GM19043 (cell line): ENCODE results near the gene PCDH18.
"Not testable (repeated sequence)": the region's sequence is repeated elsewhere in the genome, so short reads cannot be mapped to it uniquely, and the experiment has no call there.

ENCODE experiments used
- ATAC-seq: cut with Tn5 transposase; IDR thresholded peaks from one replicate; pipeline ENCODE4 v1.9.1; 2021; ENCODE audit warnings: low read depth; ENCODE audit not compliant: unreplicated experiment

PCDH18 gene, protein sequence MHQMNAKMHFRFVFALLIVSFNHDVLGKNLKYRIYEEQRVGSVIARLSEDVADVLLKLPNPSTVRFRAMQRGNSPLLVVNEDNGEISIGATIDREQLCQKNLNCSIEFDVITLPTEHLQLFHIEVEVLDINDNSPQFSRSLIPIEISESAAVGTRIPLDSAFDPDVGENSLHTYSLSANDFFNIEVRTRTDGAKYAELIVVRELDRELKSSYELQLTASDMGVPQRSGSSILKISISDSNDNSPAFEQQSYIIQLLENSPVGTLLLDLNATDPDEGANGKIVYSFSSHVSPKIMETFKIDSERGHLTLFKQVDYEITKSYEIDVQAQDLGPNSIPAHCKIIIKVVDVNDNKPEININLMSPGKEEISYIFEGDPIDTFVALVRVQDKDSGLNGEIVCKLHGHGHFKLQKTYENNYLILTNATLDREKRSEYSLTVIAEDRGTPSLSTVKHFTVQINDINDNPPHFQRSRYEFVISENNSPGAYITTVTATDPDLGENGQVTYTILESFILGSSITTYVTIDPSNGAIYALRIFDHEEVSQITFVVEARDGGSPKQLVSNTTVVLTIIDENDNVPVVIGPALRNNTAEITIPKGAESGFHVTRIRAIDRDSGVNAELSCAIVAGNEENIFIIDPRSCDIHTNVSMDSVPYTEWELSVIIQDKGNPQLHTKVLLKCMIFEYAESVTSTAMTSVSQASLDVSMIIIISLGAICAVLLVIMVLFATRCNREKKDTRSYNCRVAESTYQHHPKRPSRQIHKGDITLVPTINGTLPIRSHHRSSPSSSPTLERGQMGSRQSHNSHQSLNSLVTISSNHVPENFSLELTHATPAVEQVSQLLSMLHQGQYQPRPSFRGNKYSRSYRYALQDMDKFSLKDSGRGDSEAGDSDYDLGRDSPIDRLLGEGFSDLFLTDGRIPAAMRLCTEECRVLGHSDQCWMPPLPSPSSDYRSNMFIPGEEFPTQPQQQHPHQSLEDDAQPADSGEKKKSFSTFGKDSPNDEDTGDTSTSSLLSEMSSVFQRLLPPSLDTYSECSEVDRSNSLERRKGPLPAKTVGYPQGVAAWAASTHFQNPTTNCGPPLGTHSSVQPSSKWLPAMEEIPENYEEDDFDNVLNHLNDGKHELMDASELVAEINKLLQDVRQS

DNA sequence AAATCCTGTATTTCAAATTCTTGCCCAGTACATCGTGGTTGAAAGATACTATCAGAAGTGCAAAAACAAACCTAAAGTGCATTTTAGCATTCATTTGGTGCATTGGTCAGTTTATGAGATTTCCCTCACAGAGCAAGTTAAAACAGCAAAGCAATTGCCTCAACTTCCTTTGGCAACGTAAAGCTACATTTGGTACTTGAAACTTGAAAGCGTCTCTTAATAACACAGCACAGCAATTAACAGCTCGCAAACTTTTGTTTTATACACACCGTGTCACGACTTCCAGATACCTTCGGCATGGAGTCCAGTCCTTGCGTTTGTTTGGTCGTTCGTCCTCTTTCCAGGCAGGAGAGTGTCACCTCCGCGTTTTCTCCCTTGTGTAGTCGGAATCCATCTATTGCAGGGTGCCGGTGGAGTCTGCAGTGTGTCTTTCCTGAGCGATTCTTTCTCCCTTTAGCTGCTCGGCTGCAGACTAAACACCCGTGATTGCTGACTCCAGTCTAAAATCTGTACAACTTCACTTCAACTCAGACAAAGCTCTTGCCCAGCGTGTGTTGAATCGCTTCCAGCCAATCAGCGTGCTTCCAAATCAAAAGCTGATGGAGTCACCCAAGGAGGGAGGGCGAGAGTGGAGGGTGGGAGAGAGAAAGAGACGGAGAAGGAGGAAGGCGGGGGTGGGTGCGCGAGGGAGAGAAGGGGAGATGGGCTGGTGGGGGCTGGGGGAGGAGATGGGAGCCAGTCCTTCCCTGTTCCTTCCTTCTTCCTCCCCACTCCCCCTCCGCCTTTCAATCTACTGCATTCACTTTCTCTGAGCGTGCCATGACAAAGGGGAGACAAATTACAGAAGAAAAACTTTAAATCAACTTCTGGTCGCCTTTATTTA, at the start of gene PCDH18:
TSS of gene PCDH18 (minus strand) at position 509 of the 883 bp plus-strand sequence. CDS start at position 103, 406 bp downstream.
- peak; percentile 38 for ATAC-seq

DNA sequence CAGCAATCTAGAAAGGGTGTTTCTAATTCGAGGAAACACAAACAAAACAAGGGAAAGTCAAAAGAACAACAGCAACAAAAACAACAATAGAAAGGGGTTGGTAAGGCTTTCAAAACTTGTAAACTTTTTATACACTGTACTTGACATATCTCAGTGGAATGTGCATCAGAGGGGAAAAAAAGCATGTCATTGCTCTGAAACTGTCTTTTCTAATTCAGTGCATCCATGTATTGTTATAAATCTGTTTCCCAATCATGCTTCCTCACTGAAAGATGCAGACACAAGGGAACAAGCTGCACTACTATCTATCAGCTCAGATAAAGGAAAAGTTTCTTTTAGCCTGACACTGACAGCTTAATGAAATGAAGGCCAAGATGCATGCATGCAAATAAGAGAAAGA, 44.2 kb upstream of the PCDH18 start:
- ATAC-seq: no peak

DNA sequence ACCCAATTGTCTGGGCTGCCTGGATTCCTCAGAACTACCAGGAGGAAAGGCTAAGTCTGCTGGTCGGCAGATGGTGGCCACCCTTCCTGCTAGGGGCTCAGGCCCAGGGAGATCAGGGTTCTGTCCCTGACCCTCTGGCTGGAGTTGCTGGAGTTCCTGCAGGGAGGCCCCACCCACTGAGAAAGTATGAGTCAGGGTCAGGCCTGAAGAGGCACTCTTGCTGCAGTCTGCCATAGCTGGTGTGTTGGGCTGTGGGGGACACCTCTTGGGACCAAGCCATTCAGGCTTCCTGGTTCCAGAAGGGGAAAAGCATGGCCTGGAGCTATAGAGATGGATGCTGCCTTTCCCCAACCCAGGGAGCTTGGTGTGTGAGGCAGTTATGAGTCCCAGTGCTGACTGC, 40.4 kb upstream of the PCDH18 start:
- no peak for ATAC-seq

DNA sequence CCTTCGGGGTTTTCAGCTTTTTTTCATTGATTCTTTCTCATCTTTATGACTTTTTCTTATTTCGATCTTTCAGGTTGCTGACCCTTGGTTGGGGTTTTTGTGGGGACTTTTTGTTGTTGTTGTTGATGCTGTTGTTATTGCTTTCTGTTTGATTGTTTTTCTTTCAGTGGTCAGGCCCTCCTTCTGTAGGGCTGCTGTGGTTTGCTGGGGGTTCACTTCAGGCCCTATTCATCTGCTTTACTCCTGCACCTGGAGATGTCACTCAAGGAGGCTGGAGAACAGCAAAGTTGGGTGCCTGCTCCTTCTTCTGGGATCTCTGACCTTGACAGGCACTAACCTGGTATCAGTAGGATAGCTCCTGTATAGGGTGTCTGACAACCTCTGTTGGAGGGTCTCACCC, 39.9 kb upstream of the PCDH18 start:
- ATAC-seq: no peak

DNA sequence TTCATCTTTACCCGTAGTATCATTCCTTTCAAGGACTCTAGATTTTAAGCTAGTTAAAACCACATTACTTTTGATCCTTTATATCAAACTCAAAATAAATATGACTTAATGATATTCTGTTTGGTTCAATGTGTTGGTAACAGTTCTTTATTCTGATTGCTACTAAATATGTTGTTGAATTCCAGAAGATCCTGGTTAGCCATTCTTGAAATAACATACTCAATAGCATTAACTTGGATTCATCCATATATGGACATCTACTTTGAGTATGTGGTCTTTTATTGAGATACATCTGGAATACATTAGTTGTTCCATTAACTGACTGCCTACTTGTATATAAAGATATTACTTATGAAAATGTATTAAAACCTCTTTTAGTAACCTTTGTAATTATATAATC, 27.5 kb upstream of the PCDH18 start:
- ATAC-seq: no peak

DNA sequence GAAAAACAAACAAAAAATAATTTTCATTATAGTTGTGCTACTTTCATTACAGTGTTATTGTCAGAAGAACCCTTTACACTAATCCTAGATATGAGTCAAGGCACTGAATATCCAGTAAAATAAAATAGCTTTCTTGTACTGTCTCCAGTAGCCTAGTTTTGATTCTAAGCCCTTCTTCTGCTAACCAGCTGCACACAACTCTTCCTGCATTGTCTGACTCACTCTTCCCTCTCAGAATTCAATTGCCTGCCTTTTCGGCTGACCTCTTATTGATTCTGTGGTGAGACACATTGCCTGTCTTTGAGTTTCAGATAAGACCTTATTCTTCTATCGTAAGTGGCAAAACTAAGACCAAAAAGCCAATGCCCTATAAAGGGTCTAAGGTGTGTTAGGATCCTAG, 26.7 kb upstream of the PCDH18 start:
- ATAC-seq: no peak

DNA sequence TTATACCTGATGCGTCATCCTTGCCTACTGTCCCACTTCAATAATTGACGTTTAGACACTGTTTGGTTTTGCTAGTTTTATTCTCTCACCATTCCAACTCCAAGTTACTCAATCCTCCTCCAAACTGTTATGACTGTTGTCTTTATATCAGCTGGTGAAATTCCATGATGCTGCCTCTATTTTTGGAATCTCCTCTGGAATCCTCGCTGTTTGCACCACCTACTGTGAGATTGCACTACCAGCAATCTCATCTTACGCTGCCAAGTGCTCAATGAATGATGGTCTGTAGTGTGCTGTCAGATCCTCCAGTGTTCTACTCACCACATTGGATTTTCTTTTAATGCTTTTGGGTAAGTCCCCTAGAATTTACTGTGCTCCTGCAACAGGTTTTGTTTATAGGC, 13.2 kb upstream of the PCDH18 start:
- ATAC-seq: no peak

DNA sequence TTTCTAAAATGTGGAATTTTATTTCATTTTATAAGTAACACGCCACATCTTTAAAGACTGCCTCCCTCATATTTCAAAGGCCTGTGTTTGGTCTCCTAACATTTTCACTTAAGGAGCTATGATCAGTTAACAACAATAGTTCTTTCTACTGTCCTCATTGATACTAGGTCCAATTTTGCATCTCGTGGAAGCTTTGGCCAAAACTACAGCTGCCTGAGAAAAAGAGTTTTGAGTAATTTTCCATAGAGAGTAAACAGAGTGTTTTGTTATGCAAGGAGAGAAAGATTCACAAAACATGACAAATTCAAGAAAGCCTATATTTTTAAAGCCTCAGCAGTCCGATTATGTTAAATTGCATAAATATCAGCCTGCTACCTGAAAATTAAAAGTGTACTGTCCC, 11.4 kb upstream of the PCDH18 start:
- no peak for ATAC-seq

DNA sequence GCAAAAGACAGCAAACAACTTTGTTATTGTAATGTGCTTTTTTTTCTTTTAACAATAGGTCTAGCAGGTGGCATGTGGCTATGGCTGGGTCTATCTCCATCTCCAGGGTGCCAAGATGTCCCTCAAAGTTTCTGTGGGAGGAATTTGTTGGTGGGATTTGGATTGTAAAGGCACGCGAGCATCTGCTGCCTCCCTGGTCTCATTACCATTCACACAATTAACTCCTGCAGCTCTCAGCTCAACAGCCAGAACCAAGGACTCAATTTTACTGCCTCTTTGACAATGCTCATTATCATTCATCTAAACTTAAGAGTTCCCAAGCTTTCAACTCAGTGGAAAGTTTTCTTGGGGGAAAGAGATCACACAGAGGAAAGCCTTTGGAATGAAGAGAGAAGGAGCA, 10.9 kb upstream of the PCDH18 start:
- no peak for ATAC-seq

DNA sequence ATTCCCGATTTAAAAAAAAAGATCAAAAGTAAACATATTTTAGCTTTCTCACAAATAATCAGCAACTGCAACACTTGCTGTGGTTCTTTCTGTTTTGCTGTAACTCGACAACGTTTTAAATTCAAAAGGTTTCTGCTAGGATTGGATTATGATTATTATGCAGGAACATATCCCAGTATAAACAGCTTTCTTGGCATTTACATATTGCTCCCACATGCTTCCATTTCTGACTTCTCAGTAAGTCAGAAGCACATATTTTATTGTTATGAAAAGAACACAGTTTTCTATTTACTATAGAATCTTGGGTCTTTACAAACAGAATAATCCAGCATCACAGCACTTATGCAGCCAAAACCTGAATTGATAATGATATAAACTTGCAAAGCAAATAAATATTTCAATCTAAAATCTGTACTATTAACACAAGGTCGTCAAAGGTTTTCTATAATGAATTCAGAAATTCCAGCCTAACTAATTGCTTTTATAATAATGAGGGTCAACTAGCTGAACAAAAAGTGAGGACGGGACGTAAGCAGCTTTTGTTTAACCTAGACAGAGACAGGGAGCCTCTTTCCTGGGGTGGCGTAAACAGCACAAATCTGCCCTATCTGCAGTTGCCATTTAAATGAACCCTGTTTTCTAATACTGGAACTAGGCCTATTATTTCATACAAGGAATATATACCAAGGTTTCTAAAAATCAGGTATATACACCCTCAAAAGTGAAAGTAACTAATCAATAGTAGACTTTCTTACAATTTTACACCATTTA, 9.8 kb upstream of the PCDH18 start:
- ATAC-seq: no peak

DNA sequence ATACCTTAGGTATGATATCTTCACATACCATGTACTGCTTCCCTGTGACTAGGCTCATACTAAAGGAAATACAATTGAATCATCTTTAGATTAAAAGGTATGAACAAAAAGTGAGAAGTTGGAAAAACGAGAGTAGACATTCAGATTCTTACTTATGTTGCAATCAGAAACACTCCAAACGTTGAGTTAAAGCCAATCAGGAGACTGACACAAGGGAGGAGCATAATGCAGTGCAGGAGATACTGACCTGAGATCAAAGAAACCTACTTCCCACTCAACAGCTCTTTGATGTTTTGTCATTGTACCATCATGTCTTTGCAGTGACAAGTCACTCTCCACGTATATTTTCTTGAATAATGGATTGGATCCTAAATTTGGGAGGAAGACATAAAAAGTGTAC, 8.9 kb upstream of the PCDH18 start:
- no peak for ATAC-seq

DNA sequence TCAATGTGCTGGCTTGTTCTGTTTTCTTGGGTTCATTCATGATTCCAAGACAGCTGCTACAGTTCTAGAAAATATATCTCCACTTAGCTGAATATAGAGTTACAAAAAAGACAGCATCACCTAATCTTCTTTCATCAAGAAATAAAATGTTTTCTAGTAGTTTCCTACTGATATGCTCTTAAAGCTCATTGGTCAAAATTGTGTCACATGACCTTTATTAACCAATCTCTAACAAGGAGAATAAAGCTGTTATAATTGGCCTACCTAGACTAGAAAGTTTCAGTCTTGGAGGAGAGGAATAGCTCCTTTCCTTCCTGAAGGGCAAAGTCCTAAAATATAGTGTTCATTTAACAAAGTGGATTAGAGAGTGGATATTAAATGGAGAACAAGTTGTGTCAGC, 8.1 kb upstream of the PCDH18 start:
- no peak for ATAC-seq

DNA sequence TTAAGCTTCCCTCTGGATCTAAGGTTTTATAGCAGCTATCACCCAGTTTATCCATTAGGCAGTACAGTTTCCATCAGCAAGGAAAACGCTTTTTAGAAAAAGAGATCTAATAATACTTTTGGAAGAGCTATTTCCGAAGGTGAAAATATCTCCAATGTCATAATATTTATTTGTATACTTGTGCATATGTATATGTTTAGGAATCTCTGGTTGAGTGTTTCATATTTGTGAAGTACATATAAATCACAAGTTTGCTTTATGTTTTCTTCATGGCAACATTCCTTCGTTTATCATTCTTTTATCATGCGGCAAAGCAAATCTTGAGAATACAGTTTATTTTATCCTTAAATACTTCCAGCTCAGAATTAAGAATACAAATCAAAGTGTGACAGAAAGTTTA, 6.2 kb upstream of the PCDH18 start:
- ATAC-seq: no peak

DNA sequence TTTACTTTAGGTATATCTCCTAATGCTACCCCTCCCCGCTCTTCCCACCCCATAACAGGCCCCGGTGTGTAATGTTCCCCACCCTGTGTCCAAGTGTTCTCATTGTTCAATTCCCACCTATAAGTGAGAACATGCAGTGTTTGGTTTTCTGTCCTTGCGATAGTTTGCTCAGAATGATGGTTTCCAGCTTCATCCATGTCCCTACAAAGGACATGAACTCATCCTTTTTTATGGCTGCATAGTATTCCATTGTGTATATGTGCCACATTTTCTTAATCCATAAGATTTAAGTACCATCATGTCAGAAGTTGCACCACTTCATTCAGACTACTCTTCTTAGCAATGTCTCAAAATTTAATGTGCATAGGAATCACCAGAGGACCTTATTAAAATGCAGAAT, 5.5 kb upstream of the PCDH18 start:
- not testable (repeated sequence) for ATAC-seq

DNA sequence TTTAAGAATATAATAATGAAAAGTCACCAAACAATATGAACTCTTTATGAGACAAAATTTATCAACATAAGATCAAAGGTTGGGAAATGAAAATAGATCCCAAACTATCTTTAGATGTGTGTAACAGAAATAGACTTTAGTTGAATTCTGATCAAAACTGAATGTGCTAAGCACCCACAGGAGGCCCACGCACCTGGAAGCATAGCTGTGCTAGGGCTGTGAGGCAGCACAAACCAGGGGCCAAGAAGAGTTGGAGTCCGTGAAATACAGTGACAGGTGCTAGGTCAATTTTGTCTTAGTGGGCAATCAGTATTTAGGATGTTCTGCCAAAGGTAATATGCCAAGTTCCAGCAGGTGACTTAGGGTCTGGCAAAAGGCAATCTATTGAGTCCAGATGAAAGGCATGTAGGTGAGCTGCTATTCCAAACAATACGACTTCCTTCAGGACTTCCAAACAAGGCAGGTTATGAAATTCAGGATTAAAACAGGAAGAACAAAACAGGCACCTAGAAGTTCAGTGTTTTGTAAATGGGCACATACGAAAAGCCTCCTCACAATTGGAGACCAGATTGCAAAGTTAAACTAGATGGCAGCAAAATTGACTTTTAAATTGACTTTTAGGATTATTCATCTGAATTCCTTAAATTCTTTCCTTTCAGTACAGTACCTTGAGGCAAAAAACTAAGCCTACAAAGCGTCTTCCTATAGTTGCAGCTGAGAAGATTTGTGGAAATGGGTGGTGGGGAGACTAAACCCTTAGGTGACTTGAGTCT, 4.7 kb upstream of the PCDH18 start:
- ATAC-seq: no peak

DNA sequence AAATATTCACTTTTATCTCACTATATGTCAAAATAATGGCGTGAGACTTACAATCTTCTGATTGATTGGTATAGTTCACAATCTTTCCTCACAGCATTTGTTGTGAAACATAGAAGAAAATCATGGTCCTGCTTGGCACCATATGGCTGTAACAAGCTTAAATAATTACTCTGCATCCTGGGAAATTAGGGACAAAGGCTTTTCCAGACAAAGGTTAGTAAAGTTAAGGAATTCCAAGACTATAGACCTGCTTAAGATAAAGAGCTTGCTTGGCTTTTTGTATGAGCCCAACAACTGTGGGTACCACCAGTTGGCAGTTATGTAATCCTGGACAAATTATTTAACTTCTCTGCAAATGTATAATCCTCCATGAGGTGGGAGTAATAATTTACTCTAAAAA, 3.4 kb upstream of the PCDH18 start:
- ATAC-seq: no peak

DNA sequence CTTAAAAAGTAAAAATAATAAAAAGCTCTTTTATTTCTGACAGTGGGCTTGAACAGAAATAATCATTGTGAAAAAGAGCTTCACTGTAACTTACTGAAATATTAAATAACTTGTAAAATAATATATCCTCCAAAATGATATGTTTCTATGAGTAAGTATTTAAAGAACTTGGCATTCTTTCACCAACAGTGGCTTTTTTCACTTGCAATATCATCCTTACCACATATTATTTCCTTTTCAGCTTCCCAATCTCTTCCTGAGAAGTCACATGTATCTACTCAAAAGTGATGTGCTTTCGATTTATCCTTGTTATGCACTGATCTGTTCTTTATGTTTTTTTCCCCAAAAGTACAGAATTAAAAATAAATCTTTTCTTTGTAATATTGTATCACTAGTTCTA, 2.2 kb upstream of the PCDH18 start:
- no peak for ATAC-seq

DNA sequence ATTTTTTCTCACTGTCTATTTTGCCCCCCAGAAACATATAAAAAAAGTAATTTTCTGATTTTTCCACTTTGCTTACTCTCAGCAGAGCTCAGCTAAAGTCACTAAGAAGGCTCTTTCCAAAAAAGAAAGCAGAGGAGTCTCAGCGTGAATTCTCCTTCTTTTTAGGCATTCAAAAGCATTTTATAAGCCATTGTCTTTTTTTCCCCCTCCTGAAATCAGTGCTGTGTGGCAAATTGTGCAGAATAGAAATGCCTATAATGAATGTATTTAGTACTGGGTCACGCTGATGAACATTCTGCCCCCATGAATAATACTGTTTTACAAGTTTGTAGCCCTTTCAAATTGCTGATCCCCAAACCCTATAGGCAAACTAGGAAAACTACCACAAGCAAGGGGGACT, 1.6 kb upstream of the PCDH18 start:
- no peak for ATAC-seq

DNA sequence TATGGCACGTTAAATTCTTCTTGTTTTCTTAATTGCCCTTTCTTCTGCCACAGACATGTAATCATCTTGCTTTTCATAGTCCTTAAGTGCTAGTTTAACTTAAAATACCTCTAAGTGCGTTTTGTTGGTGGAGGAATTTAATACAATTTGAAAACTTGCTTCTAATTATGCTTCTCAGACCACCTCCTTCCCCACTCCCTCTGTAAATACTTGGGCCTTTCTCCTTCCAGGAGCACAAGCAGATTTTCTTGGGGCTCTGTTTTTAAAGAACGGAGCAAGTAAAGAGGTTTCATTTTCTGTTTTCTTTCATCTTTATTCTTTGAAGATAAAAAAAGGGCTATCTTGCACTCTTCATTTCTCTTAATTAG, 559 bp upstream of the PCDH18 start:
- no peak for ATAC-seq
